Measurements from ENCODE around the gene UMODL1. TPM values are rescaled to one million over a fixed set of nuclear protein-coding genes. Genes with fewer than 3 reads are reported as not detected.

Gene UMODL1
- total RNA-seq, 2 experiments from 2014 or later: 0.42 to 0.49 TPM

DNA sequence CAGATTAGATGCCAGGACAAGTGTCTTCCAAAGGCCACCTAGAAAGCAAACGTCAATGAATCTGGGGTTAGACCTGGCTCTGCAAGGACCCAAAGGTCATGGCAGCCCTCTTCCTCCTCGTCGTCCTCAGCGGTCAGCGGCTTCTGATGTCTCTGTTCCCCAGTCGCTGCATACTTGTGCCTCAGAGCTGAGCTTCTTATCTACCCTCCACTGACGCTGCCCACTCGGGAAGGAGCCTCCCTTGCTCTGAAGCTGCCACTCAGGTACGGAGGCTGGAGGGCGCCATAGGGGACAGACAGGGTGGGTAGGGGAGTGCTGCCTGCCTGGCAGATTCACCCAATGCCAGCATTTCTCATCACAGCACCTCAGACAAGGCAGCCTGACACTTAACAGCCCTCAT lies 11.4 kb upstream of the UMODL1 start:
- H3K9me3 ChIP-seq (ENCODE audit: control insufficient read depth in 1 of 2, insufficient read depth in 1 of 2, low read length in 2 of 2): no peaks in the 10 kb centered on the region
- no peak for DNase-seq
- H3K27ac Mint-ChIP-seq: peak overlapping the region; percentile 98
- ChIA-PET POLR2A (no interaction called here), CTCF (no interaction called here)
- intact Hi-C loops (cut with DNase I, micrococcal nuclease): loop anchor here (5.0 to 10.0 kb wide), 3 partner anchors 175 to 833 kb away; partner anchors contain the start of genes MX2 (in 1 of the 2) and NDUFV3 (in 1 of the 2)
- H3K4me3 ChIP-seq (ENCODE audit: low read length): no peak overlapping the region
- peaks cover 65% of the 10 kb centered on the region for H3K4me1 Mint-ChIP-seq (ENCODE audit: low read depth)
- no peaks in the 10 kb centered on the region for H3K27me3 ChIP-seq (ENCODE audit: control insufficient read depth in 1 of 2, insufficient read depth in 2 of 2, low read length in 2 of 2)
- no peaks in the 10 kb centered on the region for H3K27me3 Mint-ChIP-seq
- TF ChIP-seq CTCF (IDR thresholded peaks at IDR 0.05): no peak
- no peaks in the 10 kb centered on the region for H3K9me3 Mint-ChIP-seq
- no peak overlapping the region for H3K4me3 Mint-ChIP-seq
- H3K4me1 ChIP-seq (ENCODE audit: insufficient read depth, low read length): peaks cover 51% of the 10 kb centered on the region
- H3K36me3 Mint-ChIP-seq (ENCODE audit: low read depth): no peaks in the 10 kb centered on the region
- H3K27ac ChIP-seq (ENCODE audit: low read depth in 1 of 2, low read length in 2 of 2): no peak overlapping the region
- no peaks in the 10 kb centered on the region for H3K36me3 ChIP-seq (ENCODE audit: insufficient read depth, low read length)
- no peak for ATAC-seq (ENCODE audit: poor library complexity)

GRCh38 chr21:42060166-42060565 lies 11.0 kb upstream of the UMODL1 start:
- Mint-ChIP-seq H3K27me3 (no peaks in the 10 kb centered on the region), H3K4me1 (ENCODE audit: low read depth) (peaks cover 70% of the 10 kb centered on the region), H3K9me3 (no peaks in the 10 kb centered on the region), H3K4me3 (no peak overlapping the region), H3K36me3 (ENCODE audit: low read depth) (no peaks in the 10 kb centered on the region), H3K27ac (peak overlapping the region; percentile 98)
- no peaks in the 10 kb centered on the region for H3K27me3 ChIP-seq (ENCODE audit: control insufficient read depth in 1 of 2, insufficient read depth in 2 of 2, low read length in 2 of 2)
- no peak overlapping the region for H3K4me3 ChIP-seq (ENCODE audit: low read length)
- intact Hi-C loops (cut with DNase I, micrococcal nuclease): loop anchor here (5.0 to 10.0 kb wide), 3 partner anchors 175 to 832 kb away; partner anchors contain the start of genes MX2 (in 1 of the 2) and NDUFV3 (in 1 of the 2)
- H3K36me3 ChIP-seq (ENCODE audit: insufficient read depth, low read length): no peaks in the 10 kb centered on the region
- no peak overlapping the region for H3K27ac ChIP-seq (ENCODE audit: low read depth in 1 of 2, low read length in 2 of 2)
- no peak for TF ChIP-seq CTCF (IDR thresholded peaks at IDR 0.05)
- no peaks in the 10 kb centered on the region for H3K9me3 ChIP-seq (ENCODE audit: control insufficient read depth in 1 of 2, insufficient read depth in 1 of 2, low read length in 2 of 2)
- peaks cover 55% of the 10 kb centered on the region for H3K4me1 ChIP-seq (ENCODE audit: insufficient read depth, low read length)
- ATAC-seq (ENCODE audit: poor library complexity) (no peak), DNase-seq (no peak)
- POLR2A ChIA-PET: no interaction called here
- CTCF ChIA-PET: no interaction called here

GRCh38 chr21:42061195-42061985 lies 9.7 kb upstream of the UMODL1 start:
- H3K27ac Mint-ChIP-seq: peak overlapping the region; percentile 98
- H3K9me3 Mint-ChIP-seq: no peaks in the 10 kb centered on the region
- no peaks in the 10 kb centered on the region for H3K36me3 ChIP-seq (ENCODE audit: insufficient read depth, low read length)
- no peaks in the 10 kb centered on the region for H3K36me3 Mint-ChIP-seq (ENCODE audit: low read depth)
- H3K9me3 ChIP-seq (ENCODE audit: control insufficient read depth in 1 of 2, insufficient read depth in 1 of 2, low read length in 2 of 2): no peaks in the 10 kb centered on the region
- no peak for ATAC-seq (ENCODE audit: poor library complexity)
- peaks cover 69% of the 10 kb centered on the region for H3K4me1 Mint-ChIP-seq (ENCODE audit: low read depth)
- H3K27me3 Mint-ChIP-seq: no peaks in the 10 kb centered on the region
- peak overlapping the region; percentile 79 for H3K4me3 ChIP-seq (ENCODE audit: low read length)
- H3K27ac ChIP-seq (ENCODE audit: low read depth in 1 of 2, low read length in 2 of 2): peak overlapping the region; percentile 84 to 93
- no peak for TF ChIP-seq CTCF (IDR thresholded peaks at IDR 0.05)
- no peaks in the 10 kb centered on the region for H3K27me3 ChIP-seq (ENCODE audit: control insufficient read depth in 1 of 2, insufficient read depth in 2 of 2, low read length in 2 of 2)
- POLR2A ChIA-PET: interaction anchor here (1.0 to 3.9 kb wide), 14 partner anchors 12 to 342 kb away, joined by 3 to 88 read pairs (median 5); partner anchors contain the start of genes PRDM15, UBASH3A and ZBTB21
- peaks cover 56% of the 10 kb centered on the region for H3K4me1 ChIP-seq (ENCODE audit: insufficient read depth, low read length)
- DNase-seq: peak in 8 of 14 experiments; percentile 7 to 65 (median 36)
- intact Hi-C loops (cut with DNase I, micrococcal nuclease): loop anchor here (5.0 to 10.0 kb wide), 3 partner anchors 173 to 831 kb away; partner anchors contain the start of genes MX2 (in 1 of the 2) and NDUFV3 (in 1 of the 2)
- CTCF ChIA-PET: interaction anchor here (1.1 to 2.0 kb wide), 2 partner anchors 47 to 56 kb away, joined by 5 to 8 read pairs; no protein-coding TSS in a partner anchor
- peak overlapping the region; percentile 81 for H3K4me3 Mint-ChIP-seq

Data from CD4-positive, alpha-beta T cell (primary cell).